HG02610 (cell line): Measurements from ENCODE around the gene POMZP3.
"Not testable (repeated sequence)": the region's sequence is repeated elsewhere in the genome, so short reads cannot be mapped to it uniquely, and the experiment has no call there.

Experiments used
- ATAC-seq: cut with Tn5 transposase; IDR thresholded peaks from one replicate; pipeline ENCODE4 v1.9.1; 2021; ENCODE audit warnings: mild to moderate bottlenecking, moderate library complexity; ENCODE audit not compliant: unreplicated experiment

POMZP3 gene

GRCh38 chr7:76591033-76591432 is 36.0 kb downstream of the POMZP3 start:
- ATAC-seq, result not testable (repeated sequence)

GRCh38 chr7:76588586-76588985 is 38.5 kb downstream of the POMZP3 start:
- ATAC-seq, result not testable (repeated sequence)

- ATAC-seq, result not testable (repeated sequence)
Observed at GRCh38 chr7:76586585-76587315, 40.3 kb downstream of the POMZP3 start.

GRCh38 chr7:76583636-76584281 is 43.3 kb downstream of the POMZP3 start:
- not testable (repeated sequence) for ATAC-seq

GRCh38 chr7:76582848-76583631 is 44.0 kb downstream of the POMZP3 start:
- ATAC-seq, result not testable (repeated sequence)

GRCh38 chr7:76575919-76576655 is 51.0 kb downstream of the POMZP3 start:
- ATAC-seq, result not testable (repeated sequence)

GRCh38 chr7:76575431-76575830 is 51.6 kb downstream of the POMZP3 start:
- ATAC-seq, result not testable (repeated sequence)

- not testable (repeated sequence) for ATAC-seq
Observed at GRCh38 chr7:76572296-76572695, 54.8 kb downstream of the POMZP3 start.

- not testable (repeated sequence) for ATAC-seq
Observed at GRCh38 chr7:76570324-76570775, 56.7 kb downstream of the POMZP3 start.

GRCh38 chr7:76568742-76569141 is 58.3 kb downstream of the POMZP3 start:
- ATAC-seq, result not testable (repeated sequence)

- not testable (repeated sequence) for ATAC-seq
Observed at GRCh38 chr7:76567753-76568152, 59.3 kb downstream of the POMZP3 start.

GRCh38 chr7:76567311-76567710 is 59.8 kb downstream of the POMZP3 start:
- not testable (repeated sequence) for ATAC-seq

- not testable (repeated sequence) for ATAC-seq
Observed at GRCh38 chr7:76565001-76565400, 62.1 kb downstream of the POMZP3 start.

- not testable (repeated sequence) for ATAC-seq
Observed at GRCh38 chr7:76561342-76561741, 65.7 kb downstream of the POMZP3 start.

GRCh38 chr7:76560157-76560556 is 66.9 kb downstream of the POMZP3 start:
- not testable (repeated sequence) for ATAC-seq
